A549 (cell line): ENCODE data around the gene GCDH.

Experiments used
- CTCF ChIP-seq: fragments of >200 bp; sonication (Bioruptor Twin); formaldehyde crosslinking; IDR thresholded peaks from 3 replicates; pipeline ENCODE4 v1.5.1; 2016
- EP300 ChIP-seq, 2 experiments: fragments of >200 bp; sonication (Bioruptor Twin); formaldehyde crosslinking; IDR thresholded peaks; 2 replicates in 1 of 2; 3 replicates in 1 of 2; pipeline ENCODE4 v1.6.1; 2016 to 2017
- ESRRA ChIP-seq: fragments of 150-350 bp; IDR thresholded peaks from 2 replicates; pipeline ENCODE4 v1.6.1; 2014; ENCODE audit warnings: mild to moderate bottlenecking, low read length, borderline replicate concordance
- HDAC2 ChIP-seq: fragments of 200-600 bp; sonication (generic); IDR thresholded peaks from 2 replicates; pipeline ENCODE4 v1.6.1; 2016
- ZSCAN20 ChIP-seq: fragments of 250-450 bp; sonication (Bioruptor Pico); IDR thresholded peaks from 2 replicates; pipeline ENCODE4 v1.8.0; 2022; ENCODE audit warnings: mild to moderate bottlenecking, moderate library complexity

GRCh38 chr19:12882589-12882988 is 8.4 kb upstream of the GCDH start:
- no peak for TF ChIP-seq EP300 (IDR thresholded peaks at IDR 0.05)
- no peak for TF ChIP-seq HDAC2
- TF ChIP-seq CTCF: no peak
- no peak for TF ChIP-seq ESRRA
- TF ChIP-seq ZSCAN20 (CRISPR knock-in tag): no peak
